Astrocyte of the hippocampus (primary cell): ENCODE data around the gene SYPL1.
A peak's percentile ranks its signal among the peaks of the same experiment; 100 is the strongest.

Source experiments
- DNase-seq: peaks from one replicate; pipeline ENCODE4 v3.0.0; 2011; ENCODE audit warnings: low read depth, low spot score

SYPL1 gene

DNA sequence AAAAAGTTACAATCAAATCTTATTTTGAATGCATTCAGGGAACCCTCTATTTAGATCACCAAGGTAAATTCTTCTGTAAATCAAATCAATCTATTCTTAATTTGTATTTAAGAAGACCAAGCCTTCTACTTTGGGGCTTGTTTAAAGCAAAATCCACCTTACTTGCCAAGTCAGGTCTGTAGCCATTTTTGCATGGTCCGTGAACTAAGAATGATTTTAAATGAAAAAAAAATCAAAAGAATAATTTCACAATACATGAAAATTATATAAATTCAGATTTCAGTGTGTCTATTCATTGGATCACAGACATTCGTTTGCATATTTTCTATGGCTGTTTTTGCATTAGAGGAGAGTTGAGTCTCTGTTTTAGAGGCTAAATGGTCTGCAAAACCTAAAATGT is 59.4 kb downstream of the SYPL1 start:
- DNase-seq: no peak

DNA sequence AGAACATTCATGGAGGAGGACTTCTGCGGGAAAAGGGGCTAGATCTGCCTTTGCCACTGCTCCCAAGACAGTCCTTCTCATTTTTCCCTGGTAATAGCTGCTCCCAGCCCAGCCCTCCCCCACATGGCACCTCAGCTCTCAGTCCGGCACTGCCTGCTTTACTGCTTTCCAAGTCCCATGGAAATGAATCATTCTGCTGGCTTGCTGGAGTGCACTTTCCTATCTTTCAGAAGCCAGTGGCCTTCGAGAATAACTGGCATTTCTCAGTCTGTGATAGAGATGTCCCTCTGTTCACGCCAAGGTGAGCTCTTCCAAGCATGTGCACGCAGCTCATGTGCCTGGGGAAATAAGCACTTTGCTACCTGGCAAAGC is 61.4 kb downstream of the SYPL1 start:
- peak; percentile 73 for DNase-seq

DNA sequence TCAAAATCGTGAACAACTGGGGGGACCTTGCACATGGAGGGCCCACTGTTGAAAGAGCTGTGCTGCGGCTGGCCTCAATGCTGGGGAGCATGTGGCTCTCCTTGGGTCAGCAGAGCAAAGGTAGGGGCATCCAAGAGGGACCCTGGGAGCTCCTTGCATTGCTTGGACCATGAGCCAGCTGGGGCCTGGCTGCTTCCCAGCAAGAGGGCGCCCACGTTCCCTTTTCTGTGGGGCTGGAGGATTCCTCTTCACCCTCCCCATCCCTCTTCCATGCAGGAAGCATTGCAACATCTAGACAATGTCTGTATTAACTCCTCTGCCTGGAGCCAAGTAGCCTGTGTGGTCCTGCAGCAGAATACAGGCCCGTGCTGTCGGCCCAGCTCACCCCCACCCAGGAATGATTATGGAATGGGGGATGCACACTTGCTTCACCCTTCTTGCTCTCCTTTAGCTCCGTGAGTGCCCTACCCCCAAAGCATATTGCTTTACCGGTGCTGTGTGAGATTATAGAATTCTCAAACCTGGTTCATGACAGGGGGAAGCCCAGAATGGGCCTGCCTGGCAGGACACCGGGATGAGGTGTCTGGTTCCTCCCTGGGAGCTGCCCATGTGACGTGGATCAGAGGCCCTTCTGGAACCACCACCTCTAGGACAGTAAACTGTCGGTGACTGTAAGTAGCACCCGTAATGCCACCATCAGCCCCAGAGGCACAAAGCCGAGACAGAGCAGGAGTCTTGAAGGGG is 61.9 kb downstream of the SYPL1 start:
- no peak for DNase-seq

DNA sequence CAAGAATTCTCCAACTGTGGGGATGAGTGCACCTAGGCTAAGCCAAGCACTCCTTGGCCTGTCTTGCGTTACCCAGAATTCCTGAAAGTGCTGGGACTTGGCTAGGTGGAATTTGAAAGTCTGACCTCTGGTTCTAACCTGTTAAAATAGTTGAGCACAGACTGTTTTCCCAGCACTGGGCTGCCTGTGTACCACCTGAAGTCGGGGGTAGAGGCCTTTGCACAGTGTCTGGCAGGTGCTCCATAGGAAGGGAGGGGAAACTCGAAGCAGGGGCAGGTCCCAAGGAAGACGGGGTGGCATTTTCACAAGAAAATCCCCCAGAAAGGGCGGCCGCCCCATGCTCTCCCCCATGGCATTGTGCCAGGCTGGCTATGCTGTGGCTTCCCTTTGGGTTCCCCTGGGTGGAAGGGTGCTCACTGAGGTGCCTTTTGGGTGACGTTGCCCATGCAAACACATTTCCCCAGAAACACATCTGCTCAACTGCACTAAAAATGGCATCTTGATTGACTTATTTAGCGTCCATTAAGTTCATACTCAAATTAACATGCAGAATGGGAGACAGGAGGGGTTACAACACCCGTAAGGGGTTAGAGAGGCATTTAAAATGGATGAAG is 62.9 kb downstream of the SYPL1 start:
- DNase-seq: no peak

DNA sequence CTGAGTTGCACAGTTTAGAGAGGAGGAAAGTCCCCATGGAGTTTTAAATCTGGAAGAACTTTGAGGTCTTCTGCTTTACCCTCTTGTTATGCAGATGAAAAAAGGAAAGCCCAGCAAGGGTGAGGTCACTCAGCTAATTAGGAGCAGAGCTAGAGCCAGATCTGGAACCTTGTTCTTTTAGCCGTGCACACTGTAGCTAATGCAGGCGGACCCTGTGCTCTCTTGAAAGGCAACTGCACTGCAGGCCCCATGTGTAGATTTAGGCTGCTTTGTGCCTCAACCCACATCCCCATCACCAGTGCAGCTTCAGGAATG is 63.4 kb downstream of the SYPL1 start:
- DNase-seq: no peak

DNA sequence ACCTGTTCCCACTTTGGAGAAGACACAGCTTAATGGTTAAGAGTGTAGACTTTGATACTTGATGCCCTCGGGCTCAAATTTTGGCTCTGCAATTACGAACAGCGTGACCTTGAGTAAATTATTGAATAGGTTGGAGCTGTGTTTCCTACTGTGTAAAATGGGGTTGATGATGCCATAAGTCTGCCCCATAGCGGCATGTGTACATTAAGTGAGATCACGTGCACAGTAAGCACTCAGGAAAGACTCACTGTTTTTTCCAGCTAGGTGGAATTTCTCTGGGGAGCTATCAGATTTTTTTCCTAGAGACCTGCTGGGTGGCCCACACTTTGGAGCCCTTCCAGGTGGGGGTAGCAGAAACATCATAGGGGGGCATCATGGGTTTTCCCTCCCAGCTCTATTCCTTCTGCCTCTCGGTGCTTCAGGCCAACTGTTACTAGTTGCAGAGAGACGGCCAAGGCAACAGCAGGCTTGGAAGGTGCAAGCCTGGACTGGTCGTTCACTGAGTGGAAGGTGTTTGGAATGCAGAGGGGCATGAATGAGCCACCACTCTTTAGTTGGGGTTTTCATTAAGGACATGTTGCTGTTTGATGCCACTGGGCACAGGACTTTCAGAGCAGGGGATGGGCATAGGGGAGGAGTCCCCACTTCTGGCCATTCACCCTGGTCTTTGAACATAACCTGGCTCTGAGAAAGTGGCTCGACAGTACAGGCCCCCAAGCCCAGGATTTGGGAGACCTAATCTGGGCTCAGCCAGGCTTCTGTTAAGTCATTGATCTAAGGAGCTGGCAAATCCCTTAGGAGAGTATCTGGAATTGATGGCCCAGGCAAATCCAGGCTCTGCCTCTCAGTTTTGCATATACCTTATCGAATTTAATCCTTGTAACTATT is 64.0 kb downstream of the SYPL1 start:
- no peak for DNase-seq

DNA sequence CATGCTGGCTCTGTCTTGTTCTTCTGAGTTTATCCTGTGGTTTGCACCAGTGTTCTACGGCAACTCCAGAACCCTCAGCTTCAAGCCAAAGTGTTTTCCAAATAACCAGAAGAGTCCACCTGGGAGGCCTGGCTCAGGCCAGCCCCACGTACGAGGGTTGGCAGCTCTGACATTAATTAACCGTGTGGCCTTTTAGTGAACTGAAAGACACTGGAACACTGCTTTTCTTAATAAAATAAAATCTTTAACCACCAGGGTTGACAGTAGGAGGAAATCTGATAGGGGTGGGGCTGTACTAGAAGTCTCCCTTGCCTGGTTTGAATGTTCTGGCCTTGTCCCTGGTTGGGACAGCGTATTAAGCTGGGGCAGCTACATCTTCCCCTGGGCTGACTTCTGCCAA is 64.9 kb downstream of the SYPL1 start:
- no peak for DNase-seq

DNA sequence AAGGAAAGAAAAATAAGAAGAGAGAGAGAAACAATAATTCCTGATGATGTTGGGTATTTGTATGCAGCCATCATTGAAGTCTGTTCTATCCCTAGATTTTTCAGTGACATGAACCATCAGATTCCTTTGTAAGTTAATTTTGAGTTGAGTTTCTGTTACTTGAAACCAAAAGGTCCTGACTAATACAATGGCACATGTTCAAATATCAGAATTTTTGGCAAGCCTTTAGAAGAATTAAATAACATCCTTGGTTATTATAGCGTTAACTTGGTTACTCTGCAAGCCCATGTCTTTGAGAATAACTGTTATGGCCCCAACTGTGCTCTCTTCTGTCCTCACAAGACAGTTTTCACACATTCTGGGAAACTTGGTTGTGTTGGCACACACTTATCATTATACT is 66.5 kb downstream of the SYPL1 start:
- DNase-seq: no peak

DNA sequence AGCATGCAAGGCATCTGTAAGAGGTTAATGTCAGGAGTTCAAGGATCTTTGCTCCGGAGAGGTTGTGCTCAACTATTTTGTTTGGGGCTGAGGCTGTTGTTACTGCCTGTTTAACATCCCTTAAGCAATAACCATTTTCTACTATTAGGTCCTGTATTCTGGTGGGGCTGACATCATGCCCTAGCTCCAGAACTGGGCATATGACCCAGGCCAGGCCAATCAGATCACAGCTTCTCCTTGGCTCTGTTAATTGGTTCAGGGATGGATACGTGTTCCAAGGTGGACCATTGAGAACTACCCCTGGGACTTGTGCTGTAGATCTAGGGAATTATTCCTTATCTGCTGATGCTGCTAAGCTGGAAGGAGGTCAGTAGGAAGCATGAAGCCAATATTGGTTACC is 67.0 kb downstream of the SYPL1 start:
- DNase-seq: no peak

DNA sequence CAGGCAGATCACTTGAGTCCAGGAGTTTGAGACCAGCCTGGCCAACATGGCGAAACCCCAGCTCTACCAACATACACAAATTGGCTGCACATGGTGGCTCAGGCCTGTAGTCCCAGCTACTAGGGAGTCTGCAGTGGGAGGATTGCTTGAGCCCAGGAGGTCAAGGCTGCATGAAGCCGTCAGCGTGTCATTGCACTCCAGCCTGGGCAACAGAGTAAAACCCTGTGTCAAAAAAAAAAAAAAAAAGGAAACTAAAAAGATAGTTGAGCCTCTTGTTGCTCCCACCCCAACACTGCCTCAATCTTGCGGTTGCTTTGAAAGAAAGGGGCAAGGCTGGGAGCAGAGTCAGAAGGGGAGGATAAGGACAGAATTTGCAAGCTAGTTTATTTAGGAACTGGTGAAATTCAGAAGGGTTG is 69.9 kb downstream of the SYPL1 start:
- no peak for DNase-seq

DNA sequence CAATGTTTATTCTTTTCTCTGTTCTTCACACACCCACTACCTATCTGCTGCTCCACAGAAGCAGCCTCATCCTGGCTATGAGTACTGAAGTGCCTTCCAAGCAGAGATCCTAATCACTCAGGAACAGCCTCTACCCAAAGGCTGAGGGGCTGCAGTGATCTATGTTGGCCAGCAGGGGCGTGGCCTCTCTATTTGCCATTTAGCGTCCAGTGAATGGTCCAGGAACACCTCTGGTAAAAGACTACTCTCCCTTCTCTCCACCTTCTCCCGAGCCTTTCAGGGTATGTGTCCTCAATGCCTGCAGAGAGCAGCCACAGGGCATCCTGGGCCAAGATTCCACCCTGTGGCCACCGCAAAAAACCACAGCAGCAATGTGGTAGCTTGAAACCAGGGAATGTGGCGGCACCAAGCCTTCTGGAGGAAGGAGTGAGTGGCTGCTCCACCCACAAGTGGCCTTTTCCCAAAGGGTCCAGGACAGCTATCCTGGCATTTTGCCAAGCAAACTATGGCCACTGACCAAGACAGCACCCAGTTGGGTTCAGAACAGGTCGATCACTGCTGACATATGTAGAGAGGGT is 70.9 kb downstream of the SYPL1 start:
- peak; percentile 57 for DNase-seq
